Neural cell (in vitro differentiated cells): ENCODE measurements around the gene LARGE1. TPM values are rescaled to one million over a fixed set of nuclear protein-coding genes. Genes with fewer than 3 reads are reported as not detected.

Source experiments
- H2AFZ ChIP-seq: fragments of 200-600, 300-800 bp; sonication (generic), shearing (Covaris generic); 2 replicates; pipeline ENCODE4 v1.6.0; 2014; ENCODE audit warnings: low read depth, mild to moderate bottlenecking, antibody characterized with exemption, low read length, moderate library complexity
- H3F3A ChIP-seq: fragments of 200-600 bp; shearing (Covaris generic); 2 replicates; pipeline ENCODE4 v1.6.1; 2016; ENCODE audit warnings: mild to moderate bottlenecking, moderate library complexity, mixed read lengths, antibody characterized with exemption, low read length; ENCODE audit not compliant: insufficient read depth, poor library complexity, severe bottlenecking
- H3K27ac ChIP-seq: fragments of 200-600, 300-800 bp; sonication (generic), shearing (Covaris generic); 2 replicates; pipeline ENCODE4 v1.5.1; 2014; ENCODE audit warnings: mild to moderate bottlenecking, low read length, moderate library complexity
- H3K27me3 ChIP-seq: fragments of 300-800, 200-600 bp; sonication (generic), shearing (Covaris generic); 2 replicates; pipeline ENCODE4 v1.6.0; 2014; ENCODE audit warnings: mild to moderate bottlenecking, low read depth, low read length, moderate library complexity; ENCODE audit not compliant: insufficient read depth
- H3K36me3 ChIP-seq: fragments of 300-800, 200-600 bp; sonication (generic), shearing (Covaris generic); 2 replicates; pipeline ENCODE4 v1.5.1; 2014; ENCODE audit warnings: mild to moderate bottlenecking, antibody characterized with exemption, low read length, moderate library complexity; ENCODE audit not compliant: insufficient read depth
- H3K4me2 ChIP-seq: fragments of 300-800, 200-600 bp; sonication (generic), shearing (Covaris generic); 2 replicates; pipeline ENCODE4 v1.6.0; 2014; ENCODE audit warnings: mild to moderate bottlenecking, low read length
- H3K4me3 ChIP-seq: fragments of 300-800, 200-600 bp; sonication (generic), shearing (Covaris generic); 2 replicates; pipeline ENCODE4 v1.5.1; 2014; ENCODE audit warnings: mild to moderate bottlenecking, low read length, moderate library complexity
- H3K79me2 ChIP-seq: fragments of 200-600 bp; shearing (Covaris generic); replicated peaks from 2 replicates; pipeline ENCODE4 v1.6.0; 2014; ENCODE audit warnings: mild to moderate bottlenecking, low read length, moderate library complexity; ENCODE audit not compliant: insufficient read depth
- H3K9ac ChIP-seq: fragments of 300-800, 200-600 bp; sonication (generic), shearing (Covaris generic); 2 replicates; pipeline ENCODE4 v1.6.1; 2016; ENCODE audit warnings: mild to moderate bottlenecking, low read length, mixed read lengths
- H3K9me2 ChIP-seq: fragments of 200-600 bp; shearing (Covaris generic); 2 replicates; pipeline ENCODE4 v1.6.1; 2016; ENCODE audit warnings: mild to moderate bottlenecking, low read length, mixed read lengths; ENCODE audit not compliant: insufficient read depth
- H3K9me3 ChIP-seq: fragments of 200-600, 300-800 bp; sonication (generic), shearing (Covaris generic); 2 replicates; pipeline ENCODE4 v1.6.1; 2016; ENCODE audit warnings: mild to moderate bottlenecking, mixed run types, low read length, moderate library complexity, mixed read lengths
- H4K20me1 ChIP-seq: fragments of 200-600 bp; shearing (Covaris generic); 2 replicates; pipeline ENCODE4 v1.6.1; 2016; ENCODE audit warnings: mild to moderate bottlenecking, mixed run types; ENCODE audit not compliant: insufficient read depth
- EP300 ChIP-seq: fragments of 450-650 bp; conservative IDR thresholded peaks from 2 replicates; pipeline ENCODE4 v1.6.1; 2014; ENCODE audit warnings: antibody characterized with exemption, mild to moderate bottlenecking, moderate library complexity; ENCODE audit not compliant: poor library complexity, severe bottlenecking
- EZH2 ChIP-seq: fragments of 200-600, 300-800 bp; shearing (Covaris generic), sonication (generic); IDR thresholded peaks from 2 replicates; pipeline ENCODE4 v1.6.1; 2014; ENCODE audit warnings: antibody characterized with exemption, low read length, borderline replicate concordance, mild to moderate bottlenecking; ENCODE audit not compliant: insufficient read depth, poor library complexity, severe bottlenecking
- MXI1 ChIP-seq: fragments of 450-650 bp; conservative IDR thresholded peaks from 2 replicates; pipeline ENCODE4 v1.6.1; 2014; ENCODE audit warnings: antibody characterized with exemption, mild to moderate bottlenecking; ENCODE audit not compliant: poor library complexity, severe bottlenecking
- POLR2AphosphoS5 ChIP-seq: IDR thresholded peaks from 2 replicates; pipeline ENCODE4 v1.6.1; 2012
- RAD21 ChIP-seq: fragments of 450-650 bp; conservative IDR thresholded peaks from 2 replicates; pipeline ENCODE4 v1.6.1; 2014; ENCODE audit warnings: antibody characterized with exemption, mild to moderate bottlenecking, moderate library complexity
- SMC3 ChIP-seq: fragments of 450-650 bp; conservative IDR thresholded peaks from 2 replicates; pipeline ENCODE4 v1.6.1; 2014; ENCODE audit warnings: antibody characterized with exemption, mild to moderate bottlenecking, moderate library complexity; ENCODE audit not compliant: poor library complexity
- TAF1 ChIP-seq: IDR thresholded peaks from 2 replicates; pipeline ENCODE4 v1.6.1; 2012; ENCODE audit warnings: low read depth
- polyA plus RNA-seq: library from polyadenylated mRNA; depleted of rRNA; stranded (reverse); fragments of >200 nt; gene quantifications from 2 replicates; pipeline ENCODE4 v1.2.3, GENCODE V29; 2014
- TF ChIP-seq, protein P1 (sequence below): fragments of 450-650 bp; IDR thresholded peaks from 2 replicates; pipeline ENCODE4 v1.5.1; 2014; ENCODE audit warnings: antibody characterized with exemption, mild to moderate bottlenecking, moderate library complexity; ENCODE audit not compliant: poor library complexity, severe bottlenecking
- TF ChIP-seq, protein P2 (sequence below): IDR thresholded peaks from 2 replicates; pipeline ENCODE4 v1.6.1; 2012; ENCODE audit warnings: borderline replicate concordance

Gene LARGE1
- polyA plus RNA-seq, 1 donor from 2014 or later, result 27.5 TPM

DNA sequence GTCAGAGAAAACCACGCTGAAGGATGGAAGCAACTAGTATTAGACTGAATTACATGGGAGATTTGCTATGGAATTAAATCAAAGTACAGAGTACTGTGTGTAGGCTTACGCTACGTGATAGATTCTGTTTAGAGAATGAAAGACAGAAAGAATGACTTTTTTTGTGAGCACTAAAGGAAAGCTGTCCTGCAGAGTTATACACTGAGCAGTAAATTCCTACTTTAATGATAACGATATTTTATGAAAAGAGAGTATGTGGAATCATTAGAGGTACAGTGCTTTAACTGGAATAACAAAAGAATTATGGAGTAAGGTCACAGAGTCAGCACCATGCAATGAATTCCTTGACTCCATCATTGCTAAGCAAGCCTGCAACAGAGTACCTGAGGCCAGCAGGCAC is 566.8 kb downstream of the LARGE1 start:
- Histone ChIP-seq H3K36me3 (no peaks in the 10 kb centered on the region), H3K9me3 (no peaks in the 10 kb centered on the region), H3K4me2 (no peak overlapping the region), H3K4me3 (no peak overlapping the region), H3K27me3 (no peaks in the 10 kb centered on the region), H3F3A (no peaks in the 10 kb centered on the region), H3K27ac (no peak overlapping the region), H3K9me2 (no peaks in the 10 kb centered on the region), H3K79me2 (no peaks in the 10 kb centered on the region), H3K9ac (no peak overlapping the region), H2AFZ (no peak overlapping the region), H4K20me1 (no peaks in the 10 kb centered on the region)
- TF ChIP-seq MXI1, result no peak
- TF ChIP-seq TAF1, result no peak
- TF ChIP-seq RAD21, result no peak
- no peak for TF ChIP-seq EZH2
- TF ChIP-seq SMC3, result no peak
- TF ChIP-seq, protein P1, sequence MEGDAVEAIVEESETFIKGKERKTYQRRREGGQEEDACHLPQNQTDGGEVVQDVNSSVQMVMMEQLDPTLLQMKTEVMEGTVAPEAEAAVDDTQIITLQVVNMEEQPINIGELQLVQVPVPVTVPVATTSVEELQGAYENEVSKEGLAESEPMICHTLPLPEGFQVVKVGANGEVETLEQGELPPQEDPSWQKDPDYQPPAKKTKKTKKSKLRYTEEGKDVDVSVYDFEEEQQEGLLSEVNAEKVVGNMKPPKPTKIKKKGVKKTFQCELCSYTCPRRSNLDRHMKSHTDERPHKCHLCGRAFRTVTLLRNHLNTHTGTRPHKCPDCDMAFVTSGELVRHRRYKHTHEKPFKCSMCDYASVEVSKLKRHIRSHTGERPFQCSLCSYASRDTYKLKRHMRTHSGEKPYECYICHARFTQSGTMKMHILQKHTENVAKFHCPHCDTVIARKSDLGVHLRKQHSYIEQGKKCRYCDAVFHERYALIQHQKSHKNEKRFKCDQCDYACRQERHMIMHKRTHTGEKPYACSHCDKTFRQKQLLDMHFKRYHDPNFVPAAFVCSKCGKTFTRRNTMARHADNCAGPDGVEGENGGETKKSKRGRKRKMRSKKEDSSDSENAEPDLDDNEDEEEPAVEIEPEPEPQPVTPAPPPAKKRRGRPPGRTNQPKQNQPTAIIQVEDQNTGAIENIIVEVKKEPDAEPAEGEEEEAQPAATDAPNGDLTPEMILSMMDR, result no peak
- TF ChIP-seq, protein P2, sequence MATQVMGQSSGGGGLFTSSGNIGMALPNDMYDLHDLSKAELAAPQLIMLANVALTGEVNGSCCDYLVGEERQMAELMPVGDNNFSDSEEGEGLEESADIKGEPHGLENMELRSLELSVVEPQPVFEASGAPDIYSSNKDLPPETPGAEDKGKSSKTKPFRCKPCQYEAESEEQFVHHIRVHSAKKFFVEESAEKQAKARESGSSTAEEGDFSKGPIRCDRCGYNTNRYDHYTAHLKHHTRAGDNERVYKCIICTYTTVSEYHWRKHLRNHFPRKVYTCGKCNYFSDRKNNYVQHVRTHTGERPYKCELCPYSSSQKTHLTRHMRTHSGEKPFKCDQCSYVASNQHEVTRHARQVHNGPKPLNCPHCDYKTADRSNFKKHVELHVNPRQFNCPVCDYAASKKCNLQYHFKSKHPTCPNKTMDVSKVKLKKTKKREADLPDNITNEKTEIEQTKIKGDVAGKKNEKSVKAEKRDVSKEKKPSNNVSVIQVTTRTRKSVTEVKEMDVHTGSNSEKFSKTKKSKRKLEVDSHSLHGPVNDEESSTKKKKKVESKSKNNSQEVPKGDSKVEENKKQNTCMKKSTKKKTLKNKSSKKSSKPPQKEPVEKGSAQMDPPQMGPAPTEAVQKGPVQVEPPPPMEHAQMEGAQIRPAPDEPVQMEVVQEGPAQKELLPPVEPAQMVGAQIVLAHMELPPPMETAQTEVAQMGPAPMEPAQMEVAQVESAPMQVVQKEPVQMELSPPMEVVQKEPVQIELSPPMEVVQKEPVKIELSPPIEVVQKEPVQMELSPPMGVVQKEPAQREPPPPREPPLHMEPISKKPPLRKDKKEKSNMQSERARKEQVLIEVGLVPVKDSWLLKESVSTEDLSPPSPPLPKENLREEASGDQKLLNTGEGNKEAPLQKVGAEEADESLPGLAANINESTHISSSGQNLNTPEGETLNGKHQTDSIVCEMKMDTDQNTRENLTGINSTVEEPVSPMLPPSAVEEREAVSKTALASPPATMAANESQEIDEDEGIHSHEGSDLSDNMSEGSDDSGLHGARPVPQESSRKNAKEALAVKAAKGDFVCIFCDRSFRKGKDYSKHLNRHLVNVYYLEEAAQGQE, result no peak
- TF ChIP-seq EP300, result no peak
- TF ChIP-seq POLR2AphosphoS5, result no peak

DNA sequence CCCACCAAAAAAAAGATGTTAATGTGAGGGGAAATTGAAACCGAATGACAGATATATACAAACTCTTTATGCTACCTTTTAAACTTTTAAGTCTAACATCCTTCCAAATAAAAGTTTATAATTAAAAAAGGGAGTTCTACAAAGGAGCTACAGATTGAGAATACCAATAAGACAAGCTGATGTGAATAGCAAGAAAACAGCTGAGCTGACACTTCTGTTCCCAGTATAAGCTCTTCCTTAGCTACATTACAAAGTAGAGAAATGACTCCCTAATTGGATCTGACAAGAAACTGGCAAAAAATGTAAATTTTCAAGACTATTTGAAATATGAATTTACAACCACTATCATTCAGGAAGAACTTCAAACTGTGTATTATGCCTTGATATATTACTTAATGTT is 567.5 kb downstream of the LARGE1 start:
- Histone ChIP-seq H3K79me2 (no peaks in the 10 kb centered on the region), H3K36me3 (no peaks in the 10 kb centered on the region), H2AFZ (no peak overlapping the region), H4K20me1 (no peaks in the 10 kb centered on the region), H3K4me2 (no peak overlapping the region), H3K27ac (no peak overlapping the region), H3K27me3 (no peaks in the 10 kb centered on the region), H3K9ac (no peak overlapping the region), H3F3A (no peaks in the 10 kb centered on the region), H3K4me3 (no peak overlapping the region), H3K9me3 (no peaks in the 10 kb centered on the region), H3K9me2 (no peaks in the 10 kb centered on the region)
- no peak for TF ChIP-seq POLR2AphosphoS5
- TF ChIP-seq, protein P1, result no peak
- no peak for TF ChIP-seq RAD21
- TF ChIP-seq EP300, result no peak
- TF ChIP-seq, protein P2, result no peak
- TF ChIP-seq MXI1, result no peak
- TF ChIP-seq SMC3, result no peak
- no peak for TF ChIP-seq EZH2
- TF ChIP-seq TAF1, result no peak
